ACC112 (cell line): Measurements from ENCODE around the gene METTL25B.

Source experiments
- H2AFZ ChIP-seq: fragments of 200-600 bp; sonication (generic); one replicate; pipeline ENCODE4 v1.6.0; 2017; ENCODE audit warnings: antibody characterized with exemption, low read length; ENCODE audit not compliant: unreplicated experiment
- H3K27ac ChIP-seq: fragments of 200-600 bp; sonication (generic); 2 replicates; pipeline ENCODE4 v1.5.1; 2014; ENCODE audit warnings: low read depth, mild to moderate bottlenecking, antibody characterized with exemption, low read length, moderate library complexity
- H3K27me3 ChIP-seq: fragments of 200-600 bp; sonication (generic); 2 replicates; pipeline ENCODE4 v1.6.1; 2014; ENCODE audit warnings: mild to moderate bottlenecking, antibody characterized with exemption, low read length, moderate library complexity, mixed read lengths; ENCODE audit not compliant: insufficient read depth
- H3K36me3 ChIP-seq: fragments of 200-600 bp; sonication (generic); 2 replicates; pipeline ENCODE4 v1.6.1; 2016; ENCODE audit warnings: mild to moderate bottlenecking, antibody characterized with exemption, low read length, moderate library complexity, mixed read lengths; ENCODE audit not compliant: insufficient read depth
- H3K4me1 ChIP-seq: fragments of 200-600 bp; sonication (generic); one replicate; pipeline ENCODE4 v1.6.1; 2016; ENCODE audit warnings: low read length, mixed read lengths; ENCODE audit not compliant: insufficient read depth, unreplicated experiment, control insufficient read depth
- H3K4me3 ChIP-seq: fragments of 200-600 bp; sonication (generic); 2 replicates; pipeline ENCODE4 v1.5.1; 2014; ENCODE audit warnings: mild to moderate bottlenecking, low read depth, low read length
- H3K79me2 ChIP-seq: fragments of 200-600 bp; sonication (generic); one replicate; pipeline ENCODE4 v1.6.0; 2016; ENCODE audit warnings: low read length; ENCODE audit not compliant: control insufficient read depth, unreplicated experiment, insufficient read depth

The METTL25B gene

GRCh38 chr1:156709757-156710489 lies 18.3 kb upstream of the METTL25B start:
- peaks cover 61% of the 10 kb centered on the region for H3K4me1 ChIP-seq
- H3K79me2 ChIP-seq, result no peaks in the 10 kb centered on the region
- H3K36me3 ChIP-seq, result no peaks in the 10 kb centered on the region
- no peak overlapping the region for H3K27ac ChIP-seq
- no peak overlapping the region for H2AFZ ChIP-seq
- no peak overlapping the region for H3K4me3 ChIP-seq
- no peaks in the 10 kb centered on the region for H3K27me3 ChIP-seq

GRCh38 chr1:156711011-156711817 lies 17.1 kb upstream of the METTL25B start:
- no peaks in the 10 kb centered on the region for H3K27me3 ChIP-seq
- H2AFZ ChIP-seq, result no peak overlapping the region
- H3K79me2 ChIP-seq, result no peaks in the 10 kb centered on the region
- no peak overlapping the region for H3K27ac ChIP-seq
- H3K4me1 ChIP-seq, result peaks cover 58% of the 10 kb centered on the region
- no peaks in the 10 kb centered on the region for H3K36me3 ChIP-seq
- H3K4me3 ChIP-seq, result no peak overlapping the region

- Histone ChIP-seq H2AFZ (no peak overlapping the region), H3K4me3 (no peak overlapping the region), H3K27me3 (no peaks in the 10 kb centered on the region), H3K27ac (no peak overlapping the region), H3K36me3 (no peaks in the 10 kb centered on the region), H3K4me1 (peaks cover 46% of the 10 kb centered on the region), H3K79me2 (no peaks in the 10 kb centered on the region)
Measured at GRCh38 chr1:156712626-156713025, 15.6 kb upstream of the METTL25B start.

- Histone ChIP-seq H3K36me3 (no peaks in the 10 kb centered on the region), H3K27me3 (no peaks in the 10 kb centered on the region), H2AFZ (no peak overlapping the region), H3K4me3 (no peak overlapping the region), H3K79me2 (no peaks in the 10 kb centered on the region), H3K27ac (no peak overlapping the region), H3K4me1 (peaks cover 25% of the 10 kb centered on the region)
Measured at GRCh38 chr1:156714830-156715229, 13.4 kb upstream of the METTL25B start.

- Histone ChIP-seq H3K27ac (no peak overlapping the region), H3K36me3 (0 out of 2 replicates have a peak, but pooled peaks cover 2% of the 10 kb centered on the region)
Measured at GRCh38 chr1:156717351-156717750, 10.9 kb upstream of the METTL25B start.

GRCh38 chr1:156721131-156721530 lies 7.1 kb upstream of the METTL25B start:
- H3K4me1 ChIP-seq, result peaks cover 11% of the 10 kb centered on the region
- no peaks in the 10 kb centered on the region for H3K27me3 ChIP-seq
- H2AFZ ChIP-seq, result no peak overlapping the region
- peaks cover 32% of the 10 kb centered on the region for H3K79me2 ChIP-seq
- no peak overlapping the region for H3K27ac ChIP-seq
- no peak overlapping the region for H3K4me3 ChIP-seq
- peaks cover 16% of the 10 kb centered on the region; the same call in 1 of the 2 replicates for H3K36me3 ChIP-seq

More at GRCh38 chr1:156717351-156717750, 10.9 kb upstream of the METTL25B start:
- no peaks in the 10 kb centered on the region for H3K27me3 ChIP-seq
- no peaks in the 10 kb centered on the region for H3K79me2 ChIP-seq
- H3K4me1 ChIP-seq, result peaks cover 8% of the 10 kb centered on the region
- no peak overlapping the region for H3K4me3 ChIP-seq
- H2AFZ ChIP-seq, result no peak overlapping the region

- peaks cover 15% of the 10 kb centered on the region for H3K4me1 ChIP-seq
- peaks cover 36% of the 10 kb centered on the region for H3K79me2 ChIP-seq
- peaks cover 16% of the 10 kb centered on the region; the same call in 1 of the 2 replicates for H3K36me3 ChIP-seq
Measured at GRCh38 chr1:156721535-156721934, 6.7 kb upstream of the METTL25B start.

GRCh38 chr1:156725683-156726280 lies 2.5 kb upstream of the METTL25B start:
- peak overlapping the region; percentile 100 for H3K4me3 ChIP-seq

More at GRCh38 chr1:156721535-156721934, 6.7 kb upstream of the METTL25B start:
- Histone ChIP-seq H3K4me3 (no peak overlapping the region), H3K27ac (no peak overlapping the region), H2AFZ (no peak overlapping the region), H3K27me3 (no peaks in the 10 kb centered on the region)

GRCh38 chr1:156726549-156727226 lies 1.6 kb upstream of the METTL25B start:
- no peak overlapping the region for H2AFZ ChIP-seq
- H3K4me3 ChIP-seq, result peak overlapping the region; percentile 100
- no peak overlapping the region for H3K27ac ChIP-seq
- H3K79me2 ChIP-seq, result peaks cover 66% of the 10 kb centered on the region
- H3K4me1 ChIP-seq, result peaks cover 34% of the 10 kb centered on the region
- H3K36me3 ChIP-seq, result peaks cover 14% of the 10 kb centered on the region; the same call in 1 of the 2 replicates
- H3K27me3 ChIP-seq, result no peaks in the 10 kb centered on the region

More at GRCh38 chr1:156725683-156726280, 2.5 kb upstream of the METTL25B start:
- Histone ChIP-seq H3K36me3 (peaks cover 16% of the 10 kb centered on the region; the same call in 1 of the 2 replicates), H3K27me3 (no peaks in the 10 kb centered on the region), H3K4me1 (peaks cover 34% of the 10 kb centered on the region), H2AFZ (no peak overlapping the region), H3K79me2 (peaks cover 66% of the 10 kb centered on the region), H3K27ac (no peak overlapping the region)

GRCh38 chr1:156727492-156727891 lies 777 bp upstream of the METTL25B start:
- Histone ChIP-seq H3K27ac (peak overlapping the region; percentile 97), H3K27me3 (no peaks in the 10 kb centered on the region), H3K36me3 (peaks cover 14% of the 10 kb centered on the region; the same call in 1 of the 2 replicates), H3K79me2 (peaks cover 66% of the 10 kb centered on the region), H2AFZ (no peak overlapping the region), H3K4me3 (peak overlapping the region; percentile 100), H3K4me1 (peaks cover 34% of the 10 kb centered on the region)
